ENCODE data around the gene ZNF407.

- TF ChIP-seq CTCF (IDR thresholded peaks at IDR 0.05) (no peak), POLR2A (IDR thresholded peaks at IDR 0.05) (no peak)
Observed at GRCh38 chr18:75053028-75053629, 455.5 kb downstream of the ZNF407 start.
